Measurements from ENCODE around the gene AMPH.

- TF ChIP-seq, protein P1, sequence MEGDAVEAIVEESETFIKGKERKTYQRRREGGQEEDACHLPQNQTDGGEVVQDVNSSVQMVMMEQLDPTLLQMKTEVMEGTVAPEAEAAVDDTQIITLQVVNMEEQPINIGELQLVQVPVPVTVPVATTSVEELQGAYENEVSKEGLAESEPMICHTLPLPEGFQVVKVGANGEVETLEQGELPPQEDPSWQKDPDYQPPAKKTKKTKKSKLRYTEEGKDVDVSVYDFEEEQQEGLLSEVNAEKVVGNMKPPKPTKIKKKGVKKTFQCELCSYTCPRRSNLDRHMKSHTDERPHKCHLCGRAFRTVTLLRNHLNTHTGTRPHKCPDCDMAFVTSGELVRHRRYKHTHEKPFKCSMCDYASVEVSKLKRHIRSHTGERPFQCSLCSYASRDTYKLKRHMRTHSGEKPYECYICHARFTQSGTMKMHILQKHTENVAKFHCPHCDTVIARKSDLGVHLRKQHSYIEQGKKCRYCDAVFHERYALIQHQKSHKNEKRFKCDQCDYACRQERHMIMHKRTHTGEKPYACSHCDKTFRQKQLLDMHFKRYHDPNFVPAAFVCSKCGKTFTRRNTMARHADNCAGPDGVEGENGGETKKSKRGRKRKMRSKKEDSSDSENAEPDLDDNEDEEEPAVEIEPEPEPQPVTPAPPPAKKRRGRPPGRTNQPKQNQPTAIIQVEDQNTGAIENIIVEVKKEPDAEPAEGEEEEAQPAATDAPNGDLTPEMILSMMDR (IDR thresholded peaks at IDR 0.05): no peak
- TF ChIP-seq EP300 (IDR thresholded peaks at IDR 0.05): no peak
- TF ChIP-seq POLR2A (IDR thresholded peaks at IDR 0.05): no peak
Observed at GRCh38 chr7:38679419-38679818, 48.2 kb upstream of the AMPH start.

Measured in tibial nerve (tissue), 4 donors.